HG02884 (cell line): ENCODE results near the gene HMMR.
"Not testable (repeated sequence)": the region's sequence is repeated elsewhere in the genome, so short reads cannot be mapped to it uniquely, and the experiment has no call there.

Experiments
- ATAC-seq: cut with Tn5 transposase; IDR thresholded peaks from one replicate; pipeline ENCODE4 v1.9.1; 2021; ENCODE audit warnings: mild to moderate bottlenecking, moderate library complexity; ENCODE audit not compliant: unreplicated experiment

Gene HMMR

DNA sequence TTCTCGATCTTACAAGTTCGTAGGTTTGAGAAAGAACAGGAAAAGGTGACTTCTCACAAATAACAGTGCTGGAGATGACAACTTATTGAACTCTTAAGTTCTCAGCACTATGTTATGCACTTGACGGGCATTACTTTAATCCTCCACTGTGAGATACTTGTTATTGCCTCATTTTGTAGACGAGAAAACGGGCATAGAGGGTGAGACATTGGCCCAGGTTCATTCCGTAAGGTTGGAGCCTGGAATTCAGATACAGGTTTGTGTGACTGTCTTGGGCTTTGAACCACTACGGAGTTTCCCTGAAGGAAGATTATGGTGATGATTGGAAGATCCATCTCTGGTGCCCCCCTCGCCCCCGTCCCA is 45.6 kb downstream of the HMMR start:
- peak; percentile 15 for ATAC-seq

- no peak for ATAC-seq
These were observed 46.3 kb downstream of the HMMR start for GRCh38 chr5:163506726-163507125.

DNA sequence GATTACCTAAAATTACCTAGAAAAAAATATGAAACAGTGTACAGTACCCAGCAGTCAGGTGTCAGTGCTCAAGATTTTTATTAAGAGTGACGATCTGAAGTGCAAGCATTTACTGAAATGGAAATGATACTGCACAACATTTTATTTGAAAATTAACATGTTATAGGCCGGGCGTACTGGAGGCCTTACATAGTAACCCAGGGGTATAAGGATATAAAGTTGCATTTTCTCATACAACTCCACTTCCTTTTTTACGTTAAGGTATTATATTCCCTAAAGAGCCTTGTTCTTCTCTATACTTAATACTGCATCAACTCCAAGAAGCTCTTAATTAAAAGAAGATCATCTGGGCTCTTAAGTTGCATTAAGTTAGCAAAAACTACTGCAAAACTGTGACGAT is 48.3 kb downstream of the HMMR start:
- no peak for ATAC-seq

DNA sequence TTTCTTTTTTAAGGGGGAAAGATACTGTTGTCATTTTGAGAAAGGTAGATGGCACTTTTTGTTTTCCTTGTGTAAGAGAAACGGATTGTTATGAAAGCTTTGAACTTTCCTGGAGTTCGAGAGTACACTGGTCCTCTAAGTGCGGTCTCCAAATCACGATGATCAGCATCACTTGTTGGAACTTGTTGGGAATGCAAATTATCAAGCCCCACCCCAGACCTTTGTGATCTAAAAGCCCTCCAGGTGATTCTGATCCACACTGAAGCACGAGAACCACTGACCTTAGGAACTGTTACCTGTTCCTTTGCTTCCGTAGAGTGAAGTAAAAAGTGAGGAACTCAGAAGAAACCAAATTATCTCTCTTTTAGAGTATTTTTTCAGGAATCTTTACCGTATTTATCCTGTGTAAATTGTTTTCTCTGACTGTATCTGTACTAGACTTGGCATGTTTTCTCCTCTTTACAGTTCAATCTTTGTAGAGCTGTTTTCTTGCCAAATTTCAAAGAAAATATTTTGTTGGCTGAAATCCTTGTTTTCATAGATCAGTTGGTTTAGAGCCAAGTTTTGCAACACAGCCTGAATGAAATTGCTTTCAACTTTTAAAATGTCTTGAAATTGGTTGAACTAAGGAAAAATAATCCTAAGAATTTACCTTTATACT is 49.0 kb downstream of the HMMR start:
- no peak for ATAC-seq

DNA sequence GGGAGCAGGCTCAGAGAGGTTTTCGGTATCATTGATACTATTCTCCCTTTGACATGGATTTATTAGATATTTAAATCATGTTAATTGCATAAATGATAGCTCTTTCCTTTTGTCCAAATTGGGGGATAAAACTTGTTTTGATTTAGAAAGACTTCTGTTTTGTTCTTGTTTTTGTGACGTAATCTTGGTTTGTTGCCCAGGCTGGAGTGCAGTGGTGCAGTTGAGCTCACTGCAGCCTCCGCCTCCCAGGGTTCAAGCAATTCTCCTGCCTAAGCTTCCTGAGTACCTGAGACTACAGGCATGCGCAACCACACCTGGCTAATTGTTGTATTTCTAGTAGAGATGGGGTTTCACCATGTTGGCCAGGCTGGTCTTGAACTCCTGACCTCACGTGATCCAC is 52.1 kb downstream of the HMMR start:
- no peak for ATAC-seq

DNA sequence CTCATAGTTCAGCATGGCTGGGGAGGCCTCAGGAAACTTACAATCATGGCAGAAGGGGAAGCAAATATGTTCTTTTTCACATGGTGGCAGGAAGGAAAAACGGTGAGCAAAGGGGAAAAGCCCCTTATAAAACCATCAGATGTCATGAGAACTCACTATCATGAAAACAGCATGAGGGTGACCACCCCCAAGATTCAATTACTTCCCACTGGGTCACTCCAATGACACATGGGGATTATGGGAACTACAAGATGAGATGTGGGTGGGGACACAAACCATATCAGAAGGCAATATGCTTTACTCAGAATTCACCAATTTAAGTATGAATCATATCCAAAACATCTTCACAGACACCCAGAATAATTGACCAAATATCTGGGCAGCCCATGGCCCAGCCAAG is 64.7 kb downstream of the HMMR start:
- no peak for ATAC-seq

DNA sequence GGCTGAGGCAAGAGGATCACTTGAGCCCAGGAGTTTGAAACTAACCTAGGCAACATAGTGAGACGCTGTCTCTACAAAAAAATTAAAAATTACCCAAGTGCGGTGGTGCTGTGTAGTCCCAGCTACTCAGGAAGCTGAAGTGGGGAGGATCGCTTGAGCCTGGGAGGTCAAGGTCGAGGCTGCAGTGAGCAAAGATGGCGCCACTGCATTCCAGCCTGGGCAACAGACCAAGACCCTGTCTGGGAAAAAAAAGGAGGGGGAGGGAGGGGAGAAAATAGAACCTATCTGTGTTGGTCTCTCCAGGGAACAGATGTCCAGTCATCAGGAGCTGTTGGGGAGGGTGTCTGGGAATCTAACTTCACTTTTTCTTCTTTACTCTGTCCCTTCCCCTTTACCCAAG is 69.3 kb downstream of the HMMR start:
- ATAC-seq: no peak

- ATAC-seq: no peak
These were observed 70.8 kb downstream of the HMMR start for GRCh38 chr5:163531272-163531671.

GRCh38 chr5:163532171-163533084 is 72.0 kb downstream of the HMMR start:
- ATAC-seq: no peak

DNA sequence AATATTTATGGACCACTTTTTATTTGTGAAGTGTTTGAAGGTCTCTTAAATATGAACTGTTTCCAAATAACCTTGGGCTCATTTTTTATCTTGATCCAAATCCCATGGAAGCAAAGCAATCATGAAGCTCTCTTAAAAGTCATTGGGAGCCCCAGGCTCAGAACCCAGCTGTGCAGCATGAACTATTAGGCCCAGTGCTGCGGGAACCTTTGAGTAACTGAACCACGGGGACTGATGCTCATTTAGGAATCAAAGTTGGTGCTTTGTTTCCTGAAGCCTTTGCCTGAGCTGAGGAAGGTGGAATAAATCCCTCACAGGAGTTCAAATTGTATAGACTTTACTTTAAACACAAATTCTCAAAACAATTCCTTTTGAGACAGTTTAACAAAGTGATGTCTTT is 72.8 kb downstream of the HMMR start:
- ATAC-seq: no peak

GRCh38 chr5:163534492-163535094 is 74.2 kb downstream of the HMMR start:
- no peak for ATAC-seq

- ATAC-seq: no peak
These were observed 74.9 kb downstream of the HMMR start for GRCh38 chr5:163535290-163535689.

DNA sequence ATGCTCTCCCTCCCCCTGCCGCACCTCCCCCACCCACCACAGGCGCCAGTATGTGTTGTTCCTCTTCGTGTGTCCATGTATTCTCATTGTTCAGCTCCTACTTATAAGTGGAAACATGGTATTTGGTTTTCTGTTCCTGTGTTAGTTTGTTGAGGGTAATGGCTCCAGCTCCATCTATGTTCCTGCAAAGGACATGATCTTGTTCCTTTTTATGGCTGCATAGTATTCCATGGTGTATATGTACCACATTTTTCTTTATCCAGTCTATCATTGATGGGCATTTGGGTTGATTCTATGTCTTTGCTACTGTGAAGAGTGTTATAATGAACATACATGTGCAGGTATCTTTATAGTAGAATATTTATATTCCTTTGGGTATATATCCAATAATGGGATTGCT is 76.0 kb downstream of the HMMR start:
- ATAC-seq: not testable (repeated sequence)

GRCh38 chr5:163540696-163541095 is 80.3 kb downstream of the HMMR start:
- ATAC-seq: no peak
